Heart right ventricle (tissue), 16 donors: ENCODE data around the gene ARFGEF3. TPM values are rescaled to one million over a fixed set of nuclear protein-coding genes. Genes with fewer than 3 reads are reported as not detected.

ENCODE experiments used
- ATAC-seq, 8 donors: fragments of 200-7000 bp; cut with Tn5 transposase; one replicate each; pipeline ENCODE4 v1.9.1; 2020; ENCODE audit warnings: mild to moderate bottlenecking in 8 of 8, moderate library complexity in 8 of 8, moderate number of reproducible peaks in 1 of 8
- DNase-seq, 2 donors: peaks; one replicate each; pipeline ENCODE4 v3.0.0-alpha.2; 2020
- H3K27ac ChIP-seq, 10 donors: fragments of 200-600 bp; sonication (generic) in 2 of 10; one replicate each; pipeline versions ENCODE4 v1.5.0 to v1.8.0; 2020 to 2022; ENCODE audit warnings: mild to moderate bottlenecking in 3 of 10
- H3K27me3 ChIP-seq, 7 donors: fragments of 200-600 bp; one replicate each; pipeline ENCODE4 v1.8.0; 2021 to 2022; ENCODE audit warnings: mild to moderate bottlenecking in 2 of 7
- H3K36me3 ChIP-seq, 9 donors: fragments of 200-600 bp; sonication (generic) in 1 of 9; one replicate each; pipeline versions ENCODE4 v1.5.0 to v1.8.0; 2020 to 2022; ENCODE audit warnings: mild to moderate bottlenecking in 2 of 9
- H3K4me1 ChIP-seq, 9 donors: fragments of 200-600 bp; sonication (generic) in 1 of 9; one replicate each; pipeline versions ENCODE4 v1.5.0 to v1.8.0; 2020 to 2022; ENCODE audit warnings: mild to moderate bottlenecking in 4 of 9
- H3K4me3 ChIP-seq, 10 donors: fragments of 200-600 bp; sonication (generic) in 2 of 10; one replicate each; pipeline versions ENCODE4 v1.5.0 to v1.8.0; 2020 to 2022; ENCODE audit warnings: mild to moderate bottlenecking in 7 of 10, moderate library complexity in 2 of 10
- H3K9me3 ChIP-seq, 11 donors: fragments of 200-600 bp in 10 of 11; sonication (generic) in 2 of 11; one replicate each; pipeline versions ENCODE4 v1.5.0 to v1.8.0; 2013 to 2022; ENCODE audit warnings: mild to moderate bottlenecking in 2 of 11, control low read depth in 1 of 11, moderate library complexity in 1 of 11
- CTCF ChIP-seq, 9 donors: fragments of 200-600 bp; sonication (generic) in 2 of 9; IDR thresholded peaks; one replicate each; pipeline versions ENCODE4 v1.5.0 to v1.8.0; 2021 to 2022; ENCODE audit warnings: antibody characterized with exemption in 9 of 9, mild to moderate bottlenecking in 5 of 9, moderate library complexity in 1 of 9
- WGBS, 2 donors: extraction: QIAGEN DNeasy Blood & Tissue Kit; methylation state at CpG; one replicate each; pipeline ENCODE4 v1.1.7; 2013; ENCODE audit warnings: inconsistent platforms in 1 of 2; 5-methylcytosine and 5-hydroxymethylcytosine counted together
- intact Hi-C, 10 donors: fragments of 100-400 bp; cut with DNase I; formaldehyde crosslinking; loops; one replicate each; pipeline versions ENCODE4 v1.11.1 to v1.14.2; 2022
- polyA plus RNA-seq, 2 donors: library from polyadenylated mRNA; stranded (reverse); fragments of 200-250 nt; gene quantifications; one replicate each; pipeline ENCODE4 v1.2.3, GENCODE V29; 2013
- total RNA-seq, 10 donors: library from RNA; stranded (reverse); fragmentation: NEBNext Ultra II Directional in 3 of 10; extraction: Animal tissue kit (Norgen Biotek cat#: 25700) in 3 of 10; gene quantifications; one replicate each; pipeline versions ENCODE4 v1.2.1 to v1.2.4, GENCODE V29; 2021 to 2023
- donor health status: Arrhythmogenic right ventricular cardiomyopathy.
- donor health status: ischemic (EF 13 %, LVEDD 7.1; RV severe dilation, severe dysfunction).
- donor health status: healthy with polysubstance abuse.
- donor health status: DM: no; HTN: yes; CAD: no.
- donor health status: DM: no; HTN: no; CAD: no.
- donor health status: ischemic (EF 25% LVEDD 6.9; RV normal size, moderate dysfunction).
- donor health status: ischemic (EF 25% LVEDD 5.7; RV mildly dilated, moderate dysfunction).
- donor health status: healthy.
- donor health status: DM: yes; HTN: yes; CAD: no.
- donor health status: Ischemic cardiomyopathy.
- donor health status: ischemic (EF 35%, LVEDD 5.7; RV mildly dilated, moderate dysfunction).
- donor health status: nonischemic (EF 11% LVEDD 7.7; RV severe dilation, severe dysfunction).
- donor health status: DM: yes; HTN: yes; CAD: no.
- donor health status: PGD.
- donor health status: ischemic (EF 29% LVEDD 5.4; RV normal size, mild dysfunction).
- donor health status: nonischemic (EF 23%, LVEDD 6.1; RV moderate dilation, normal function).

ARFGEF3 gene
- total and polyA plus RNA-seq, 12 donors, result 0.33 to 11.1 (median 3.3) TPM

- DNase-seq (no peak), ATAC-seq (no peak)
- H3K36me3 ChIP-seq, result no peaks in the 10 kb centered on the region
- no peak for TF ChIP-seq CTCF (IDR thresholded peaks at IDR 0.05)
- no peaks in the 10 kb centered on the region for H3K9me3 ChIP-seq
- intact Hi-C loops, result no loop called here
- WGBS, 2 donors, result 50% methylated on average over 5 of the region's 5 CpGs
- no peaks in the 10 kb centered on the region for H3K27me3 ChIP-seq
- no peak overlapping the region for H3K27ac ChIP-seq
- peaks cover 0 to 8% (median 0%) of the 10 kb centered on the region in 9 donors for H3K4me1 ChIP-seq
- no peak overlapping the region for H3K4me3 ChIP-seq
Measured at GRCh38 chr6:138188278-138188941, 26.7 kb downstream of the ARFGEF3 start.

GRCh38 chr6:138194287-138194686 is 32.5 kb downstream of the ARFGEF3 start:
- intact Hi-C loops, result no loop called here
- ATAC-seq (no peak), DNase-seq (no peak)
- no peaks in the 10 kb centered on the region for H3K27me3 ChIP-seq
- H3K4me3 ChIP-seq, result no peak overlapping the region
- H3K36me3 ChIP-seq, result no peaks in the 10 kb centered on the region
- whole genome bisulfite sequencing, 2 donors, result 60 to 73% methylated on average over 4 of the region's 4 CpGs
- no peaks in the 10 kb centered on the region for H3K4me1 ChIP-seq
- no peaks in the 10 kb centered on the region for H3K9me3 ChIP-seq
- no peak for TF ChIP-seq CTCF (IDR thresholded peaks at IDR 0.05)
- H3K27ac ChIP-seq, result no peak overlapping the region

- ATAC-seq (no peak), DNase-seq (no peak)
- intact Hi-C loops, result no loop called here
- Histone ChIP-seq H3K9me3 (no peaks in the 10 kb centered on the region), H3K36me3 (no peaks in the 10 kb centered on the region), H3K27me3 (no peaks in the 10 kb centered on the region), H3K27ac (no peak overlapping the region), H3K4me3 (no peak overlapping the region), H3K4me1 (no peaks in the 10 kb centered on the region)
- no peak for TF ChIP-seq CTCF (IDR thresholded peaks at IDR 0.05)
- WGBS, 2 donors, result 92 to 95% methylated on average over 3 of the region's 3 CpGs
Measured at GRCh38 chr6:138196122-138196738, 34.5 kb downstream of the ARFGEF3 start.

- no peaks in the 10 kb centered on the region for H3K36me3 ChIP-seq
- no peak overlapping the region for H3K4me3 ChIP-seq
- TF ChIP-seq CTCF (IDR thresholded peaks at IDR 0.05), result no peak
- 94 to 96% methylated on average over 7 of the region's 7 CpGs for WGBS, 2 donors
- no peaks in the 10 kb centered on the region for H3K27me3 ChIP-seq
- no peaks in the 10 kb centered on the region for H3K9me3 ChIP-seq
- intact Hi-C loops, result no loop called here
- no peak overlapping the region for H3K27ac ChIP-seq
- DNase-seq (no peak), ATAC-seq (no peak)
- H3K4me1 ChIP-seq, result no peaks in the 10 kb centered on the region
Measured at GRCh38 chr6:138197570-138197969, 35.8 kb downstream of the ARFGEF3 start.
